Effector memory CD4-positive, alpha-beta T cell (primary cell): ENCODE results near the gene FPGS.

ENCODE experiments used
- DNase-seq, 3 donors: peaks; one replicate each; pipeline ENCODE4 v3.0.0-alpha.2; 2020
- H3K27ac ChIP-seq: 2 replicates; pipeline ENCODE4 v1.7.0; 2013; ENCODE audit warnings: mild to moderate bottlenecking, low read length, moderate library complexity; ENCODE audit not compliant: insufficient read depth, poor library complexity, severe bottlenecking
- H3K27me3 ChIP-seq: replicated peaks from 2 replicates; pipeline ENCODE4 v1.7.0; 2013; ENCODE audit warnings: mild to moderate bottlenecking, low read length; ENCODE audit not compliant: insufficient read depth, control insufficient read depth, poor library complexity, severe bottlenecking
- H3K36me3 ChIP-seq: 2 replicates; pipeline ENCODE4 v1.7.0; 2013; ENCODE audit warnings: mild to moderate bottlenecking, low read length, moderate library complexity; ENCODE audit not compliant: control insufficient read depth, insufficient read depth
- H3K4me1 ChIP-seq: 2 replicates; pipeline ENCODE4 v1.7.0; 2013; ENCODE audit warnings: low read length, mild to moderate bottlenecking; ENCODE audit not compliant: control insufficient read depth, insufficient read depth, poor library complexity, severe bottlenecking
- H3K4me3 ChIP-seq: 2 replicates; pipeline ENCODE4 v1.7.0; 2013; ENCODE audit warnings: low read length, low read depth, mild to moderate bottlenecking; ENCODE audit not compliant: insufficient read depth, poor library complexity, severe bottlenecking
- H3K9me3 ChIP-seq: 2 replicates; pipeline ENCODE4 v1.7.0; 2013; ENCODE audit warnings: mild to moderate bottlenecking, low read length, moderate library complexity; ENCODE audit not compliant: control insufficient read depth

Gene FPGS

GRCh38 chr9:127788337-127789011 is 14.2 kb upstream of the FPGS start:
- H3K36me3 ChIP-seq = peaks cover 43% of the 10 kb centered on the region
- H3K4me3 ChIP-seq = no peak overlapping the region
- no peaks in the 10 kb centered on the region for H3K9me3 ChIP-seq
- no peak overlapping the region for H3K27ac ChIP-seq
- DNase-seq = no peak
- peaks cover 14% of the 10 kb centered on the region for H3K4me1 ChIP-seq
- no peaks in the 10 kb centered on the region for H3K27me3 ChIP-seq

GRCh38 chr9:127789179-127789578 is 13.5 kb upstream of the FPGS start:
- Histone ChIP-seq H3K27me3 (no peaks in the 10 kb centered on the region), H3K36me3 (peaks cover 43% of the 10 kb centered on the region), H3K4me1 (peaks cover 7% of the 10 kb centered on the region), H3K9me3 (no peaks in the 10 kb centered on the region), H3K4me3 (no peak overlapping the region), H3K27ac (no peak overlapping the region)
- DNase-seq = no peak

- no peaks in the 10 kb centered on the region for H3K4me1 ChIP-seq
- DNase-seq = no peak
- no peaks in the 10 kb centered on the region for H3K9me3 ChIP-seq
- peaks cover 43% of the 10 kb centered on the region for H3K36me3 ChIP-seq
- H3K27ac ChIP-seq = no peak overlapping the region
- no peak overlapping the region for H3K4me3 ChIP-seq
- H3K27me3 ChIP-seq = no peaks in the 10 kb centered on the region
Measured at GRCh38 chr9:127790094-127790855, 12.4 kb upstream of the FPGS start.

DNA sequence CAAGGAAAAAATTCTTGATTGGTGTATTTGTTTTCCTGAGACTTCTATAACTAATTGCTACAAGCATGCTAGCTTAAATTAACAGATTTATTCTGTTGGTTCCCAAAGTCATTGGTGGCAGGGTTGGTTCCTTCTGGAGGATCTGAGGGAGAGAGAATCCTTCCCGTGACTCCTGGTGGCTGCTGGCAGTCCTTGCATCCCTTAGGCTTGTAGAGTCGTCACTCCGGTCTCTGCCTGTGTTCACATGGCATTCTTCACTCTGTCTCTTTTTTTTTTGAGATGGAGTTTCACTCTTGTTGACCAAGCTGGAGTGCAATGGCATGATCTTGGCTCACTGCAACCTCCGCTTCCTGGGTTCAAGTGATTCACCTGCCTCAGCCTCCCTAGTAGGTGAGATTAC is 11.6 kb upstream of the FPGS start:
- H3K36me3 ChIP-seq = peaks cover 43% of the 10 kb centered on the region
- H3K4me1 ChIP-seq = no peaks in the 10 kb centered on the region
- H3K27me3 ChIP-seq = no peaks in the 10 kb centered on the region
- no peak overlapping the region for H3K4me3 ChIP-seq
- H3K9me3 ChIP-seq = no peaks in the 10 kb centered on the region
- DNase-seq = no peak
- H3K27ac ChIP-seq = no peak overlapping the region

DNA sequence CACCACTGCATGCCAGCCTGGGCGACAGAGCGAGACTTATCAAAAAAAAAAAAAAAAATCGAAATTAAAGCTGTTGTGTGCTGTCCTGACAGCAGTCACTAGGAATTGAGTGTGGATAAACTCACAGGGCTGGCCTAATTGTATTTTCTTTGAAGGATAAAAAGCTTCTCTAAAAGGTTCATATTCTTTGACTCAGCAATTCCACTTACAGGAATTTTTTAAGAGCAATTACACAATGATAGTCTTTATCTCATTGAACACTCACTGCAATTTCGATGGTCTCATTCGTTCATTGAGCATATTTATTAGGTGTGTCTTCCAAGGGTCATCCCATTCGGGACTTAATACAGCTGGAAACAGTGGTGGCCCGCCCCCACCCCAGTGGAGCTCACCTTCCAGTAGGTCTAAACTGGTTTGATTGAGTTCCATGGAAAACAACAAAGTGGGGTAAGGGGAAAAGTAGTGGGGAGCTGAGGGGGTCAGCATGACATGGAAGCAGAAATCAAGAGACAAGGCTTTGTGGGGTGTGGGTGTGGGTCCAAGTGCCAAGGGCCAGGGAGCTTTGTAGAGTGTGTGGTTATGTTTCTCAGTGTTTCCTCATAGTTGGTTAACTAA is 10.2 kb upstream of the FPGS start:
- Histone ChIP-seq H3K4me1 (peaks cover 11% of the 10 kb centered on the region), H3K27ac (no peak overlapping the region), H3K27me3 (no peaks in the 10 kb centered on the region), H3K36me3 (peaks cover 37% of the 10 kb centered on the region), H3K9me3 (no peaks in the 10 kb centered on the region), H3K4me3 (no peak overlapping the region)
- DNase-seq = no peak

DNA sequence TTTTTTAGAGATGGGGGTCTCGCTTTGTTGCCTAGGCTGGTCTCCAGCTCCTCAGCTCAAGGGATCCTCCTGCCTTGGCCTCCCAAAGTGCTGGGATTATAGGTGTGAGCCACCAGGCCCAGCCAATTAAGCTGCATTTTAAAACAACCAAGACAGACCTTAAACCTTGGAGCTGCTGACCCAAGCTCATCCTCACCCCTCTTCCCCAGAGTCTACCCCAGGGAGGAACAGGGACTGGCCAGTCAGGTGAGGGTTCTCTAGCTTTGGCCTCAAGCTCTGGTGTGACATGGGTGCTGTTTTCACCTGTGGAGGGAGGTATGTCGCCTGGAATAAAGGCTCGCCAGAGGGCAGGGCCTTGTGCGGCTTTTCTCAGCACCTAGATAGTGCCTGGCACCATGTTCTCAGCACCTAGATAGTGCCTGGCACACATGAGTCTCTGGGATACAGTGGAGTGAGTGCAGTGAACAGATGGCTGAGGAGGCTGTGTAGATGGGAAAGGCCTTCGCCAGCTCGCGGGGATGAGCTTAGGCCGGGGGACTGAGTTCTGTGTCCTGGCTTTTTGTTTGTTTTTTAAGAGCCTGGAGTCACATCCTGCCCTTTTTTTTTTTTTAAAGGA is 9.5 kb upstream of the FPGS start:
- no peak overlapping the region for H3K4me3 ChIP-seq
- H3K9me3 ChIP-seq = no peaks in the 10 kb centered on the region
- H3K36me3 ChIP-seq = peaks cover 30% of the 10 kb centered on the region
- peaks cover 13% of the 10 kb centered on the region for H3K4me1 ChIP-seq
- H3K27me3 ChIP-seq = no peaks in the 10 kb centered on the region
- DNase-seq = no peak
- no peak overlapping the region for H3K27ac ChIP-seq

GRCh38 chr9:127794001-127794791 is 8.5 kb upstream of the FPGS start:
- Histone ChIP-seq H3K9me3 (no peaks in the 10 kb centered on the region), H3K4me1 (peaks cover 13% of the 10 kb centered on the region), H3K4me3 (no peak overlapping the region), H3K36me3 (peaks cover 20% of the 10 kb centered on the region), H3K27ac (no peak overlapping the region), H3K27me3 (no peaks in the 10 kb centered on the region)
- DNase-seq = no peak

GRCh38 chr9:127796225-127796813 is 6.4 kb upstream of the FPGS start:
- Histone ChIP-seq H3K27ac (no peak overlapping the region), H3K36me3 (no peaks in the 10 kb centered on the region), H3K9me3 (no peaks in the 10 kb centered on the region), H3K27me3 (no peaks in the 10 kb centered on the region), H3K4me1 (peaks cover 13% of the 10 kb centered on the region), H3K4me3 (no peak overlapping the region)
- no peak for DNase-seq

GRCh38 chr9:127796852-127797370 is 5.8 kb upstream of the FPGS start:
- Histone ChIP-seq H3K36me3 (no peaks in the 10 kb centered on the region), H3K9me3 (no peaks in the 10 kb centered on the region), H3K4me3 (no peak overlapping the region), H3K27me3 (no peaks in the 10 kb centered on the region), H3K4me1 (peaks cover 14% of the 10 kb centered on the region), H3K27ac (no peak overlapping the region)
- no peak for DNase-seq
